ENCODE measurements around the gene NAA80. TPM values are rescaled to one million over a fixed set of nuclear protein-coding genes. Genes with fewer than 3 reads are reported as not detected.
"Not testable (repeated sequence)": the region's sequence is repeated elsewhere in the genome, so short reads cannot be mapped to it uniquely, and the experiment has no call there.

The NAA80 gene
- polyA plus RNA-seq, 1 donor, result 9.6 TPM

- no CpG with 5 or more reads among the region's 65 CpGs for WGBS (ENCODE audit: insufficient coverage, low lambda C conversion rate)
- no peak for DNase-seq
- peaks cover 13% of the 10 kb centered on the region for H3K9me3 ChIP-seq (ENCODE audit: control insufficient read depth, low read depth, low read length)
- H3K27ac ChIP-seq (ENCODE audit: low read length), result no peak overlapping the region
- no peak overlapping the region for H3K4me3 ChIP-seq (ENCODE audit: low read length)
- peaks cover 33% of the 10 kb centered on the region for H3K27me3 ChIP-seq (ENCODE audit: control insufficient read depth, insufficient read depth, low read length)
- H3K4me1 ChIP-seq (ENCODE audit: control insufficient read depth, insufficient read depth, low read length), result peaks cover 38% of the 10 kb centered on the region
- peaks cover 41% of the 10 kb centered on the region for H3K36me3 ChIP-seq (ENCODE audit: control insufficient read depth, insufficient read depth, low read length)
Observed at GRCh38 chr3:50275141-50275995, 23.8 kb downstream of the NAA80 start.

- no peak overlapping the region for H3K4me3 ChIP-seq (ENCODE audit: low read length)
- peaks cover 41% of the 10 kb centered on the region for H3K36me3 ChIP-seq (ENCODE audit: control insufficient read depth, insufficient read depth, low read length)
- peaks cover 13% of the 10 kb centered on the region for H3K9me3 ChIP-seq (ENCODE audit: control insufficient read depth, low read depth, low read length)
- peaks cover 33% of the 10 kb centered on the region for H3K27me3 ChIP-seq (ENCODE audit: control insufficient read depth, insufficient read depth, low read length)
- 47% methylated on average over 5 of the region's 26 CpGs for WGBS (ENCODE audit: insufficient coverage, low lambda C conversion rate)
- H3K27ac ChIP-seq (ENCODE audit: low read length), result no peak overlapping the region
- peaks cover 42% of the 10 kb centered on the region for H3K4me1 ChIP-seq (ENCODE audit: control insufficient read depth, insufficient read depth, low read length)
- DNase-seq, result peak; percentile 63 to 71
Observed at GRCh38 chr3:50274371-50275104, 24.7 kb downstream of the NAA80 start.

GRCh38 chr3:50273689-50274065 is 25.5 kb downstream of the NAA80 start:
- DNase-seq, result no peak
- H3K9me3 ChIP-seq (ENCODE audit: control insufficient read depth, low read depth, low read length), result peaks cover 13% of the 10 kb centered on the region
- H3K27me3 ChIP-seq (ENCODE audit: control insufficient read depth, insufficient read depth, low read length), result peaks cover 33% of the 10 kb centered on the region
- peaks cover 48% of the 10 kb centered on the region for H3K4me1 ChIP-seq (ENCODE audit: control insufficient read depth, insufficient read depth, low read length)
- H3K36me3 ChIP-seq (ENCODE audit: control insufficient read depth, insufficient read depth, low read length), result peaks cover 40% of the 10 kb centered on the region
- WGBS (ENCODE audit: insufficient coverage, low lambda C conversion rate), result no CpG with 5 or more reads among the region's 31 CpGs
- no peak overlapping the region for H3K4me3 ChIP-seq (ENCODE audit: low read length)
- H3K27ac ChIP-seq (ENCODE audit: low read length), result no peak overlapping the region

GRCh38 chr3:50272911-50273688 is 26.1 kb downstream of the NAA80 start:
- DNase-seq, result peak; percentile 80
- Histone ChIP-seq H3K27me3 (ENCODE audit: control insufficient read depth, insufficient read depth, low read length) (peaks cover 33% of the 10 kb centered on the region), H3K36me3 (ENCODE audit: control insufficient read depth, insufficient read depth, low read length) (peaks cover 36% of the 10 kb centered on the region), H3K4me1 (ENCODE audit: control insufficient read depth, insufficient read depth, low read length) (peaks cover 54% of the 10 kb centered on the region), H3K4me3 (ENCODE audit: low read length) (peak overlapping the region; percentile 7), H3K9me3 (ENCODE audit: control insufficient read depth, low read depth, low read length) (peaks cover 13% of the 10 kb centered on the region), H3K27ac (ENCODE audit: low read length) (no peak overlapping the region)
- no CpG with 5 or more reads among the region's 61 CpGs for WGBS (ENCODE audit: insufficient coverage, low lambda C conversion rate)

GRCh38 chr3:50272538-50272910 is 26.7 kb downstream of the NAA80 start:
- Histone ChIP-seq H3K4me1 (ENCODE audit: control insufficient read depth, insufficient read depth, low read length) (peaks cover 59% of the 10 kb centered on the region), H3K9me3 (ENCODE audit: control insufficient read depth, low read depth, low read length) (peaks cover 13% of the 10 kb centered on the region), H3K27me3 (ENCODE audit: control insufficient read depth, insufficient read depth, low read length) (peaks cover 33% of the 10 kb centered on the region), H3K36me3 (ENCODE audit: control insufficient read depth, insufficient read depth, low read length) (peaks cover 33% of the 10 kb centered on the region)
- not testable (repeated sequence) for H3K27ac ChIP-seq (ENCODE audit: low read length); DNase-seq; H3K4me3 ChIP-seq (ENCODE audit: low read length)
- 100% methylated on average over 2 of the region's 10 CpGs for WGBS (ENCODE audit: insufficient coverage, low lambda C conversion rate)

GRCh38 chr3:50271314-50271936 is 27.8 kb downstream of the NAA80 start:
- Histone ChIP-seq H3K27ac (ENCODE audit: low read length) (peak overlapping the region; percentile 98), H3K4me3 (ENCODE audit: low read length) (peak overlapping the region; percentile 75), H3K36me3 (ENCODE audit: control insufficient read depth, insufficient read depth, low read length) (peaks cover 25% of the 10 kb centered on the region), H3K27me3 (ENCODE audit: control insufficient read depth, insufficient read depth, low read length) (peaks cover 28% of the 10 kb centered on the region), H3K9me3 (ENCODE audit: control insufficient read depth, low read depth, low read length) (peaks cover 10% of the 10 kb centered on the region), H3K4me1 (ENCODE audit: control insufficient read depth, insufficient read depth, low read length) (peaks cover 70% of the 10 kb centered on the region)
- no CpG with 5 or more reads among the region's 10 CpGs for whole genome bisulfite sequencing (ENCODE audit: insufficient coverage, low lambda C conversion rate)
- DNase-seq, result peak; percentile 91 to 93

- H3K4me3 ChIP-seq (ENCODE audit: low read length), result peak overlapping the region; percentile 75
- H3K27ac ChIP-seq (ENCODE audit: low read length), result peak overlapping the region; percentile 98
- peaks cover 21% of the 10 kb centered on the region for H3K36me3 ChIP-seq (ENCODE audit: control insufficient read depth, insufficient read depth, low read length)
- peaks cover 8% of the 10 kb centered on the region for H3K9me3 ChIP-seq (ENCODE audit: control insufficient read depth, low read depth, low read length)
- peaks cover 22% of the 10 kb centered on the region for H3K27me3 ChIP-seq (ENCODE audit: control insufficient read depth, insufficient read depth, low read length)
- no CpG with 5 or more reads among the region's 19 CpGs for WGBS (ENCODE audit: insufficient coverage, low lambda C conversion rate)
- peak in 1 of 2 donors; percentile 41 for DNase-seq
- peaks cover 78% of the 10 kb centered on the region for H3K4me1 ChIP-seq (ENCODE audit: control insufficient read depth, insufficient read depth, low read length)
Observed at GRCh38 chr3:50270422-50271224, 28.6 kb downstream of the NAA80 start.

GRCh38 chr3:50269977-50270413 is 29.2 kb downstream of the NAA80 start:
- peak overlapping the region; percentile 75 for H3K4me3 ChIP-seq (ENCODE audit: low read length)
- H3K9me3 ChIP-seq (ENCODE audit: control insufficient read depth, low read depth, low read length), result peaks cover 6% of the 10 kb centered on the region
- H3K27me3 ChIP-seq (ENCODE audit: control insufficient read depth, insufficient read depth, low read length), result peaks cover 15% of the 10 kb centered on the region
- peaks cover 84% of the 10 kb centered on the region for H3K4me1 ChIP-seq (ENCODE audit: control insufficient read depth, insufficient read depth, low read length)
- no CpG with 5 or more reads among the region's 8 CpGs for WGBS (ENCODE audit: insufficient coverage, low lambda C conversion rate)
- peak overlapping the region; percentile 98 for H3K27ac ChIP-seq (ENCODE audit: low read length)
- DNase-seq, result peak in 1 of 2 donors; percentile 45
- H3K36me3 ChIP-seq (ENCODE audit: control insufficient read depth, insufficient read depth, low read length), result peaks cover 15% of the 10 kb centered on the region

- peaks cover 11% of the 10 kb centered on the region for H3K36me3 ChIP-seq (ENCODE audit: control insufficient read depth, insufficient read depth, low read length)
- no peak for DNase-seq
- H3K4me3 ChIP-seq (ENCODE audit: low read length), result peak overlapping the region; percentile 75
- peaks cover 6% of the 10 kb centered on the region for H3K9me3 ChIP-seq (ENCODE audit: control insufficient read depth, low read depth, low read length)
- H3K4me1 ChIP-seq (ENCODE audit: control insufficient read depth, insufficient read depth, low read length), result peaks cover 89% of the 10 kb centered on the region
- WGBS (ENCODE audit: insufficient coverage, low lambda C conversion rate), result 40% methylated on average over 1 of the region's 4 CpGs
- H3K27ac ChIP-seq (ENCODE audit: low read length), result peak overlapping the region; percentile 98
- peaks cover 11% of the 10 kb centered on the region for H3K27me3 ChIP-seq (ENCODE audit: control insufficient read depth, insufficient read depth, low read length)
Observed at GRCh38 chr3:50269460-50269859, 29.7 kb downstream of the NAA80 start.
